ENCODE data around the gene RIN3. TPM values are rescaled to one million over a fixed set of nuclear protein-coding genes. Genes with fewer than 3 reads are reported as not detected.

The RIN3 gene
- total RNA-seq, 1 experiment from 2014 or later: 4.8 TPM

DNA sequence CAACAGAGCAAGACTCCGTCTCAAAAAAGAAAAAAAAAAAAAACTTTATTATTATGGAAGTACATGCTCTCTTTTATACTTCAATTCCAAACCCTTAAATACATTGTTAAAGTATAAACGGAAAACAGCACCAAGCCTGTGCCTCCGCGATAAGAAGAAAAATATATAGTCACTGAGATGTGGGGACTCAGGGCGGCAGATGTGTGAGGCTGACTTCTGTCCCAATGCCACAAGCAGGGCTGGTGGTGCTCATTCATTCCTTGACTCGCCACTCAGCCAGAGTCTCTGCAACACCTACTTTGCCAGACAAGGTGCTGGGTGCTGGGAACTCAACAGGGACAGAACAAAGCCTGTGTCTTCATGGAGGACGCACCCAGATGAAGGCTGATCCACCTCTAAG lies 221.0 kb downstream of the RIN3 start:
- Histone ChIP-seq H2AFZ (ENCODE audit: low read length) (no peak overlapping the region), H3K4me1 (ENCODE audit: insufficient read depth, low read length) (peaks cover 12% of the 10 kb centered on the region), H3K9me2 (replicated peaks; ENCODE audit: low read length) (no peaks in the 10 kb centered on the region), H3K9me3 (ENCODE audit: low read length) (no peaks in the 10 kb centered on the region), H3K4me3 (ENCODE audit: low read length) (no peak overlapping the region), H3K27me3 (ENCODE audit: low read length) (no peaks in the 10 kb centered on the region), H3F3A (ENCODE audit: low read length, unreplicated experiment) (no peaks in the 10 kb centered on the region), H3K9ac (ENCODE audit: low read length) (no peak overlapping the region), H3K79me2 (ENCODE audit: low read length) (0 out of 2 replicates have a peak, but pooled peaks cover 4% of the 10 kb centered on the region), H3K4me2 (ENCODE audit: low read length) (no peak overlapping the region), H3K27ac (ENCODE audit: low read length) (no peak overlapping the region), H4K20me1 (ENCODE audit: low read length) (no peaks in the 10 kb centered on the region), H3K36me3 (ENCODE audit: low read depth, low read length) (peaks cover 8% of the 10 kb centered on the region; the same call in 1 of the 2 replicates)
- intact Hi-C loops (cut with micrococcal nuclease): no loop called here
- POLR2A ChIA-PET (ENCODE audit: unreplicated experiment): no interaction called here
- no TSS peak for BruUV-seq (replicated peaks)
- no peak for ATAC-seq
- CTCF ChIA-PET: no interaction called here
- TF ChIP-seq EZH2 (IDR thresholded peaks at IDR 0.05; ENCODE audit: low read length, unreplicated experiment): no peak
- no peak for TF ChIP-seq EZH2phosphoT487 (IDR thresholded peaks at IDR 0.05; ENCODE audit: borderline replicate concordance, low read length)
- TF ChIP-seq CTCF (conservative IDR thresholded peaks at IDR 0.05; ENCODE audit: low read depth, low read length): no peak
- DNase-seq: no peak

DNA sequence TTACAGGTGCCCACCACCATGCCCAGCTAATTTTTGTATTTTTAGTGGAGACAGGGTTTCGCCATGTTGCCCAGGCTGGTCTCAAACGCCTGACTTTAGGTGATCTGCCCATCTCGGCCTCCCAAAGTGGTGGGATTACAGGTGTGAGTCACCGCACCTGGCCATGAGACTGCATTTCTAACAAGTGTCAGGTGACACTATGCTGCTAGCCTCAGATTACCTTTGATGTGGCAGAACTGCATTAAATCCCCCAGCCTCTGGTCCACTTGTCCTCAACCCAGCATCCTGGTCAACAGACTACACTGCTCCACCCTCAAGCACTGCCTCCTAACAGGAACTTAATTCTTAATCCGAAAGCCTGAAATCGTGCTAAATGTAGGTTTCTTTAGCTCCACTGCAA lies 221.8 kb downstream of the RIN3 start:
- no peaks in the 10 kb centered on the region for H4K20me1 ChIP-seq (ENCODE audit: low read length)
- TF ChIP-seq EZH2 (IDR thresholded peaks at IDR 0.05; ENCODE audit: low read length, unreplicated experiment) (no peak), CTCF (conservative IDR thresholded peaks at IDR 0.05; ENCODE audit: low read depth, low read length) (no peak), EZH2phosphoT487 (IDR thresholded peaks at IDR 0.05; ENCODE audit: borderline replicate concordance, low read length) (no peak)

GRCh38 chr14:92737206-92737605 lies 223.6 kb downstream of the RIN3 start:
- BruUV-seq (replicated peaks): no TSS peak
- no peak overlapping the region for H3K4me2 ChIP-seq (ENCODE audit: low read length)

More for the DNA sequence above, 221.8 kb downstream of the RIN3 start:
- Histone ChIP-seq H2AFZ (ENCODE audit: low read length) (no peak overlapping the region), H3K4me2 (ENCODE audit: low read length) (no peak overlapping the region), H3K4me3 (ENCODE audit: low read length) (no peak overlapping the region), H3F3A (ENCODE audit: low read length, unreplicated experiment) (no peaks in the 10 kb centered on the region), H3K27ac (ENCODE audit: low read length) (no peak overlapping the region), H3K9ac (ENCODE audit: low read length) (no peak overlapping the region), H3K79me2 (ENCODE audit: low read length) (0 out of 2 replicates have a peak, but pooled peaks cover 4% of the 10 kb centered on the region), H3K9me2 (replicated peaks; ENCODE audit: low read length) (no peaks in the 10 kb centered on the region), H3K36me3 (ENCODE audit: low read depth, low read length) (peaks cover 8% of the 10 kb centered on the region; the same call in 1 of the 2 replicates), H3K9me3 (ENCODE audit: low read length) (no peaks in the 10 kb centered on the region), H3K4me1 (ENCODE audit: insufficient read depth, low read length) (peaks cover 4% of the 10 kb centered on the region; the same call in 1 of the 2 replicates), H3K27me3 (ENCODE audit: low read length) (no peaks in the 10 kb centered on the region)
- CTCF ChIA-PET: no interaction called here
- DNase-seq: no peak
- BruUV-seq (replicated peaks): no TSS peak
- no peak for ATAC-seq
- intact Hi-C loops (cut with micrococcal nuclease): no loop called here
- POLR2A ChIA-PET (ENCODE audit: unreplicated experiment): no interaction called here

More at GRCh38 chr14:92737206-92737605, 223.6 kb downstream of the RIN3 start:
- Histone ChIP-seq H3F3A (ENCODE audit: low read length, unreplicated experiment) (no peaks in the 10 kb centered on the region), H3K9me3 (ENCODE audit: low read length) (no peaks in the 10 kb centered on the region), H3K4me3 (ENCODE audit: low read length) (no peak overlapping the region), H2AFZ (ENCODE audit: low read length) (no peak overlapping the region), H3K27me3 (ENCODE audit: low read length) (no peaks in the 10 kb centered on the region), H3K36me3 (ENCODE audit: low read depth, low read length) (peaks cover 4% of the 10 kb centered on the region; the same call in 1 of the 2 replicates), H3K27ac (ENCODE audit: low read length) (no peak overlapping the region), H3K4me1 (ENCODE audit: insufficient read depth, low read length) (no peaks in the 10 kb centered on the region), H3K79me2 (ENCODE audit: low read length) (0 out of 2 replicates have a peak, but pooled peaks cover 4% of the 10 kb centered on the region), H3K9me2 (replicated peaks; ENCODE audit: low read length) (no peaks in the 10 kb centered on the region), H4K20me1 (ENCODE audit: low read length) (no peaks in the 10 kb centered on the region), H3K9ac (ENCODE audit: low read length) (no peak overlapping the region)
- ChIA-PET CTCF (no interaction called here), POLR2A (ENCODE audit: unreplicated experiment) (interaction anchor here (0.6 kb wide), 1 partner anchor 9 kb away, joined by 3 read pairs; no protein-coding TSS in a partner anchor)
- TF ChIP-seq EZH2phosphoT487 (IDR thresholded peaks at IDR 0.05; ENCODE audit: borderline replicate concordance, low read length): no peak
- TF ChIP-seq CTCF (conservative IDR thresholded peaks at IDR 0.05; ENCODE audit: low read depth, low read length): no peak
- no peak for TF ChIP-seq EZH2 (IDR thresholded peaks at IDR 0.05; ENCODE audit: low read length, unreplicated experiment)
- ATAC-seq (0 out of 2 replicates have a peak, but pooled peaks have one; percentile 20), DNase-seq (no peak)
- intact Hi-C loops (cut with micrococcal nuclease): no loop called here

All from PC-3 (cell line).